Urinary bladder (tissue), 4 donors: Measurements from ENCODE around the gene FAM90A1. TPM values are rescaled to one million over a fixed set of nuclear protein-coding genes. Genes with fewer than 3 reads are reported as not detected.
"Not testable (repeated sequence)": the region's sequence is repeated elsewhere in the genome, so short reads cannot be mapped to it uniquely, and the experiment has no call there.

Experiments used
- DNase-seq: peaks from one replicate; pipeline ENCODE4 v3.0.0-alpha.2; 2015; ENCODE audit errors: extremely low spot score
- H3K27ac ChIP-seq: one replicate; pipeline ENCODE4 v1.5.1; 2013; ENCODE audit warnings: low read depth, mild to moderate bottlenecking, moderate library complexity
- H3K36me3 ChIP-seq: one replicate; pipeline ENCODE4 v1.6.1; 2013; ENCODE audit warnings: mild to moderate bottlenecking, moderate library complexity; ENCODE audit not compliant: insufficient read depth
- H3K4me1 ChIP-seq: one replicate; pipeline ENCODE4 v1.6.1; 2013; ENCODE audit warnings: mild to moderate bottlenecking, moderate library complexity; ENCODE audit not compliant: insufficient read depth
- H3K4me3 ChIP-seq: one replicate; pipeline ENCODE4 v1.5.1; 2013; ENCODE audit warnings: low read depth, low read length
- WGBS: extraction: QIAGEN DNeasy Blood & Tissue Kit; methylation state at CpG from one replicate; pipeline ENCODE4 v1.1.7; 2013; 5-methylcytosine and 5-hydroxymethylcytosine counted together
- polyA plus RNA-seq: library from polyadenylated mRNA; stranded (reverse); fragments of 200-250 nt; gene quantifications from one replicate; pipeline ENCODE4 v1.2.3, GENCODE V29; 2013
- total RNA-seq: library from RNA; depleted of rRNA; stranded (reverse); fragments of >200 nt; gene quantifications from one replicate; pipeline ENCODE4 v1.2.3, GENCODE V29; 2014
- donor health status: healthy with polysubstance abuse.
- donor health status: healthy.

Gene FAM90A1
- total and polyA plus RNA-seq, 2 donors: 0.16 TPM; not detected in 1

- not testable (repeated sequence) for H3K27ac ChIP-seq, H3K36me3 ChIP-seq, H3K4me1 ChIP-seq, DNase-seq, H3K4me3 ChIP-seq
- 91% methylated on average over 2 of the region's 2 CpGs for WGBS
Observed at GRCh38 chr12:8172911-8173310, 54.5 kb downstream of the FAM90A1 start.

Other genes with a start within 250 kb of the FAM90A1 start
- gene FOXJ2, start 194.9 kb downstream of the FAM90A1 start, total RNA-seq: 11.2 TPM
- 21.5 TPM for gene FOXJ2, start 194.9 kb downstream of the FAM90A1 start, polyA plus RNA-seq
- gene C3AR1, start 161.3 kb downstream of the FAM90A1 start, total RNA-seq: 7.0 TPM
- gene C3AR1, start 161.3 kb downstream of the FAM90A1 start, polyA plus RNA-seq: 13.3 TPM
- gene NECAP1, start 145.3 kb downstream of the FAM90A1 start, total RNA-seq: 40.9 TPM
- 19.7 TPM for gene NECAP1, start 145.3 kb downstream of the FAM90A1 start, polyA plus RNA-seq
- 2.1 TPM for gene CLEC4A, start 104.0 kb downstream of the FAM90A1 start, total RNA-seq
- 2.6 TPM for gene CLEC4A, start 104.0 kb downstream of the FAM90A1 start, polyA plus RNA-seq
- not detected for gene ZNF705A, start 70.6 kb downstream of the FAM90A1 start, total RNA-seq
- gene ZNF705A, start 70.6 kb downstream of the FAM90A1 start, polyA plus RNA-seq: not detected
- gene CLEC6A, start 228.3 kb upstream of the FAM90A1 start, total RNA-seq: not detected
- not detected for gene CLEC6A, start 228.3 kb upstream of the FAM90A1 start, polyA plus RNA-seq